GM10248 (cell line): ENCODE data around the gene BTG2.

Experiments used
- CTCF ChIA-PET: fragments of 300-600 bp; sonication (Branson Sonifier 250); formaldehyde crosslinking; extraction: SDS; loops from one replicate; lab custom pipeline; 2021; ENCODE audit warnings: antibody characterized with exemption; lab: Yijun Ruan, JAX
- POLR2A ChIA-PET: fragments of 350-650 bp; sonication (Branson Sonifier 250); formaldehyde crosslinking; extraction: SDS; loops from one replicate; lab custom pipeline; 2020; ENCODE audit warnings: antibody characterized with exemption; lab: Yijun Ruan, JAX
- DNase-seq: peaks from one replicate; pipeline ENCODE4 v3.0.0; 2012; ENCODE audit errors: extremely low spot score
- CTCF ChIP-seq: IDR thresholded peaks from 2 replicates; pipeline ENCODE4 v1.5.1; 2012; ENCODE audit warnings: mild to moderate bottlenecking, low read depth; ENCODE audit errors: extremely low read depth, missing control alignments, control extremely low read depth

The BTG2 gene

GRCh38 chr1:203271962-203272632 is 33.2 kb upstream of the BTG2 start:
- CTCF ChIA-PET: interaction anchor here (0.8 to 14.4 kb wide), 18 partner anchors 10 to 418 kb away, joined by 3 to 690 read pairs (median 12); partner anchors contain the start of genes BTG2, FMOD and OPTC
- DNase-seq: no peak
- POLR2A ChIA-PET: interaction anchor here (1.4 to 2.3 kb wide), 3 partner anchors 17 to 37 kb away, joined by 5 to 21 read pairs (median 7); partner anchors contain the start of gene BTG2
- TF ChIP-seq CTCF: no peak

- ChIA-PET POLR2A (interaction anchor here (0.7 to 2.3 kb wide), 6 partner anchors 14 to 53 kb away, joined by 3 to 21 read pairs (median 5); partner anchors contain the start of gene BTG2), CTCF (interaction anchor here (0.6 to 14.4 kb wide), 25 partner anchors 8 to 418 kb away, joined by 3 to 690 read pairs (median 6); partner anchors contain the start of genes BTG2, FMOD, OPTC and TMEM183A)
- DNase-seq: no peak
- TF ChIP-seq CTCF: no peak
Observed at GRCh38 chr1:203272633-203273205, 32.6 kb upstream of the BTG2 start.

- POLR2A ChIA-PET: interaction anchor here (0.7 to 2.3 kb wide), 7 partner anchors 13 to 52 kb away, joined by 3 to 21 read pairs (median 5); partner anchors contain the start of gene BTG2
- CTCF ChIA-PET: interaction anchor here (0.6 to 14.4 kb wide), 28 partner anchors 9 to 417 kb away, joined by 3 to 690 read pairs (median 6); partner anchors contain the start of genes BTG2, FMOD, OPTC and TMEM183A
Observed at GRCh38 chr1:203273206-203273868, 32.0 kb upstream of the BTG2 start.

DNA sequence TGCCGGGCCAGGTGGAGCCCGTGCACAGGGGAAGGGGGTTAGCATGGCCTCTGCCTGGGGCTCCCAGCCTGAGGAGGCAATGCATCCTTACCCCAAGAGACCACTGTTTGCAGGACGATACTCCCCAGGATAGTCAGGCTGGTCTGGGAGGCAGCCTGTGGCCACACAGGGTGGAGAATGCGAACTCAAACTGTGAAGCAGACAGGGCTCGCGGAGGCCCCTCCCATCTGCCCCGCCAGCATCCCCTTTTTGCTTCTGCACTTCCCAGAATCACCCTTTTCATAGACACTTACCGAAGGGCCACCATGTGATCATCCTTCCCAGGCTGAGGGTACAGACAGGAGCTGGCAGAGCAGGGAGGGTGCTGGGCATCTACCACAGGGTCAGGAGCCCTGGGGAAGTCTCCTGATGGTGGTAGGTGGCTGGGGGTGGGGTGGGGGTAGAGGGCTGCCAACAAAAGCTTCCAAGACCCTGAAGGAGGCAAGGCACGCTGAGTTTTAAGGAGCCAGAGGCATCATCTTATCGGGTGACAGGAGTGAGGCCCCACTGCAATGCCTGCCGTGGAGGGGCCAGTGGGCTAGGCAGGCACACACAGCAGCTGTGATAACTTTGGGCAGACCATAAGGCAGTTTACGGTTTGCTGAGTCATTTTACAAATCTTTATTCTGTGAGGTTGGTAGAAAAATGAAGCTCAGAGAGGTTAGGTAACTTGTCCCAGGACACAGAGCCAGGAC is 31.3 kb upstream of the BTG2 start:
- no peak for DNase-seq
- ChIA-PET CTCF (interaction anchor here (0.9 to 23.0 kb wide), 14 partner anchors 13 to 233 kb away, joined by 3 to 282 read pairs (median 4); partner anchors contain the start of gene BTG2), POLR2A (interaction anchor here (0.9 to 1.8 kb wide), 5 partner anchors 32 to 54 kb away, joined by 3 to 25 read pairs (median 7); partner anchors contain the start of gene BTG2)
- no peak for TF ChIP-seq CTCF

More at GRCh38 chr1:203273206-203273868, 32.0 kb upstream of the BTG2 start:
- peak; percentile 76 for DNase-seq
- TF ChIP-seq CTCF: peak; percentile 99

GRCh38 chr1:203274603-203275381 is 30.5 kb upstream of the BTG2 start:
- ChIA-PET POLR2A (interaction anchor here (0.9 to 1.8 kb wide), 5 partner anchors 26 to 53 kb away, joined by 3 to 25 read pairs (median 5); partner anchors contain the start of gene BTG2), CTCF (interaction anchor here (0.9 to 23.0 kb wide), 16 partner anchors 7 to 234 kb away, joined by 3 to 282 read pairs (median 4); partner anchors contain the start of gene BTG2)
- no peak for DNase-seq
- no peak for TF ChIP-seq CTCF
